ENCODE results near the gene KPNA6.

KPNA6 gene

GRCh38 chr1:32219022-32219421, 111.2 kb downstream of the KPNA6 start:
- no peak for DNase-seq (ENCODE audit: low read depth)

GRCh38 chr1:32220746-32221580, 113.1 kb downstream of the KPNA6 start:
- no peak for DNase-seq (ENCODE audit: low read depth)

GRCh38 chr1:32221581-32221979, 113.7 kb downstream of the KPNA6 start:
- no peak for DNase-seq (ENCODE audit: low read depth)

- peak; percentile 78 for DNase-seq (ENCODE audit: low read depth)
These were observed 114.3 kb downstream of the KPNA6 start, which contains the start of the genes EIF3I and TMEM234 for GRCh38 chr1:32221980-32222755. Gene EIF3I (plus strand): TSS chr1:32222407. CDS start chr1:32222442, 35 bp downstream. Gene TMEM234 (minus strand): TSS chr1:32222353. CDS start chr1:32222322, 31 bp downstream.

GRCh38 chr1:32223683-32224082, 115.8 kb downstream of the KPNA6 start:
- DNase-seq (ENCODE audit: low read depth) = no peak

- no peak for DNase-seq (ENCODE audit: low read depth)
These were observed 116.4 kb downstream of the KPNA6 start for GRCh38 chr1:32224285-32224684.

All from stimulated activated CD8-positive, alpha-beta memory T cell treated with anti-CD3 and anti-CD28 coated beads, Interleukin-15, amount 100 ng/mL, for 24 hours (primary cell).